Fibroblast of gingiva (primary cell): ENCODE measurements around the gene ZDHHC8.

Experiments used
- DNase-seq: peaks from one replicate; pipeline ENCODE4 v3.0.0-alpha.2; 2011; ENCODE audit warnings: low read depth

Gene ZDHHC8

GRCh38 chr22:20193761-20194494, 62.3 kb downstream of the ZDHHC8 start:
- no peak for DNase-seq

DNA sequence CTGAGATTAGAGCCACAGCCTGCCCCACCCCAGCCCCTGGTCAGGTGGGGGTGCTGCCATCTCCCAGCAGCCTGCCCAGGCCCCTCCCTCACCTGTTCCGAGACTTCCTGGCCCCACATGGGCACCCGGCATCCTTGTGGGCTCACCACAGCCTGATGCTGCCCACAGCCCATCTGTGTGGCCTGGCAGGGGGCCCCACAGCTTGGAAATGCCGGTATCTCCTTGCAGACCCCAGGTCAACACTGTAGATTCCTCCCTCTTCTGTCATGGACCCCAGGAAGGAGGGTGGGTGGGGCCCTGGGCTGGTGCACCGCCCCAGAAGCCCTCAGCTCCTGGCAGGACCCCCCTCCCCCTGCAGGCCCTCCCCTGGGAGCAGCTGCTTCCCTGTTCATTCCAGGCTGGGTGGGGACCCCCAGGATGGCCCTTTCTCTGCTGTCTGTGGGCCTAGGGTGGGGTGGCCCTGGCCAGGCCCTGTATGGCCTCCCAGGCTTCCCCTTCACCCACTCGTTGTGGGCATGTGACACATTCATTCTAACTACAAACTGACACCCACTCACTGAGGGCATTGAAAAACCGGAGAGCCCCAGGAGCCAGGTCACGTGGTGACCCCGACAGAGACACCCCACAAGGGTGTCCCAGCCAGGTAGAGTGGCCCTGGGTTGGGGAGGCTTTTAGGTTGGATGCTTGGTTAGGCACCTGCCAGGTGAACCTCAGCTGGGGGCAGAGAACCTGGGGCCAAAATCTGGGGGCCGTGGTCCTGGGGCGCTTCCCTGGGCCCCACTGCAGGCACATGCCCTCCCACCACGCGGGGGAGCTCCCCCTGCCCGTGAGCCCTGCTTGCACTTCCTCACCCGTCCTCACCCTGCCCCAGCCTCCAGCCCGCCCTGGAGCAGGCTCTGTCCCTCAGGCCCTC, 63.3 kb downstream of the ZDHHC8 start:
- DNase-seq = no peak

GRCh38 chr22:20196094-20196842, 64.7 kb downstream of the ZDHHC8 start:
- no peak for DNase-seq
